HG03045 (cell line): Measurements from ENCODE around the gene RASAL1.
"Not testable (repeated sequence)": the region's sequence is repeated elsewhere in the genome, so short reads cannot be mapped to it uniquely, and the experiment has no call there.

Source experiments
- ATAC-seq: cut with Tn5 transposase; IDR thresholded peaks from one replicate; pipeline ENCODE4 v1.9.1; 2021; ENCODE audit warnings: mild to moderate bottlenecking, moderate library complexity; ENCODE audit not compliant: unreplicated experiment

RASAL1 gene

GRCh38 chr12:113142173-113142885 lies 6.8 kb upstream of the RASAL1 start:
- ATAC-seq: no peak

- not testable (repeated sequence) for ATAC-seq
Observed at GRCh38 chr12:113141716-113142115, 6.2 kb upstream of the RASAL1 start.

GRCh38 chr12:113140706-113141105 lies 5.1 kb upstream of the RASAL1 start:
- no peak for ATAC-seq

- ATAC-seq: no peak
Observed at GRCh38 chr12:113138826-113139225, 3.3 kb upstream of the RASAL1 start.

- no peak for ATAC-seq
Observed at GRCh38 chr12:113137861-113138783, 2.6 kb upstream of the RASAL1 start.

GRCh38 chr12:113136990-113137511 lies 1.5 kb upstream of the RASAL1 start:
- no peak for ATAC-seq

GRCh38 chr12:113136128-113136989 lies 798 bp upstream of the RASAL1 start:
- no peak for ATAC-seq

- ATAC-seq: no peak
Observed at GRCh38 chr12:113134521-113134951, 1.0 kb downstream of the RASAL1 start.

GRCh38 chr12:113134071-113134470 lies 1.5 kb downstream of the RASAL1 start:
- ATAC-seq: no peak

GRCh38 chr12:113133666-113134065 lies 1.9 kb downstream of the RASAL1 start:
- ATAC-seq: no peak

- ATAC-seq: no peak
Observed at GRCh38 chr12:113133036-113133435, 2.5 kb downstream of the RASAL1 start.

- ATAC-seq: no peak
Observed at GRCh38 chr12:113131556-113131955, 4.0 kb downstream of the RASAL1 start.

- no peak for ATAC-seq
Observed at GRCh38 chr12:113130457-113131135, 5.0 kb downstream of the RASAL1 start.

GRCh38 chr12:113129664-113130456 lies 5.7 kb downstream of the RASAL1 start:
- no peak for ATAC-seq

GRCh38 chr12:113128802-113129663 lies 6.5 kb downstream of the RASAL1 start:
- no peak for ATAC-seq

GRCh38 chr12:113127791-113128199 lies 7.8 kb downstream of the RASAL1 start:
- ATAC-seq: no peak

GRCh38 chr12:113120670-113121370 lies 14.7 kb downstream of the RASAL1 start:
- ATAC-seq: no peak
